Stimulated activated CD4-positive, alpha-beta T cell treated with anti-CD3 and anti-CD28 coated beads, Interleukin-15, amount 100 ng/mL, for 48 hours (primary cell): ENCODE data around the gene SLC1A4.
"Not testable (repeated sequence)": the region's sequence is repeated elsewhere in the genome, so short reads cannot be mapped to it uniquely, and the experiment has no call there.

ENCODE experiments used
- DNase-seq, 2 donors: peaks; one replicate each; pipeline ENCODE4 v3.0.0-alpha.2; 2020; ENCODE audit warnings: low read depth in 2 of 2

SLC1A4 gene

DNA sequence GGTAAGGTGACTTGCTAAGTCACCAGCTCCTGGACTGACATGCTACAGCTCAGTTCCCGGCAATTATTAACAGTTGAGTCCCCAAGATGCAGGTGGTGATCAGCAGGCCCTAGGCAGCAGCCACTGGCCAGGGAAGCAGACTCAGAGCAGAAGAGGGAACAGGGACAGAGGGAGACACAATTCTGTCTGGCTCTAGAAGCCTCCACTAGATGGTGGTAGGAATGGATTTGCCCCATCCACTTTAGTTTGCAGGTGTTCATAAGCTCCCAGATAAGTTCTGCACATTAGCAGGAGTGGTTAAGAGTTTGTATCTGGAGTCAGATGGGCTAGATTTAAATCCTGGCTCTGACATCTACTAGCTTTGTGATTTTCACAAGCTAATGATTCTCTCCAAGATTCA lies 25.5 kb upstream of the SLC1A4 start:
- DNase-seq = no peak

DNA sequence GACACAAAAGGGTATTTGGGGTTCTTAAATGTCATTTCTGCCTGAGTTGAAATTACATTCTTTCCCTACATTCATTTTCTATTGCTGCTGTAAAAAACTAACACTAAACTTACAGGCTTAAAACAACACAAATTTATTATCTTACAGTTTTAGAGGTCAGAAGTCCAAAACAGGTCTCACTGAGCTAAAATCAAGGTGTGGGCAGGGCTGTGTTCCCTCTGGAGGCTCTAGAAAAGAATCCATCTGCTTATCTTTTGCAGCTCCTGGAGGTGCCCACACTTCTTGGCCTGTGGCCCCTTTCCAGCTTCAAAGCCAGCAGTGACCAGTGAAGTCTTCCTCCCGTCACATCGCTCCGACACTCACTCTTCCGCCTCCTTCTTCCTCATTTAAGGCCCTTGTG lies 23.2 kb upstream of the SLC1A4 start:
- DNase-seq = no peak

- no peak for DNase-seq
These were observed 22.4 kb upstream of the SLC1A4 start for GRCh38 chr2:64966839-64967238.

- no peak for DNase-seq
These were observed 21.6 kb upstream of the SLC1A4 start for GRCh38 chr2:64967601-64968000.

DNA sequence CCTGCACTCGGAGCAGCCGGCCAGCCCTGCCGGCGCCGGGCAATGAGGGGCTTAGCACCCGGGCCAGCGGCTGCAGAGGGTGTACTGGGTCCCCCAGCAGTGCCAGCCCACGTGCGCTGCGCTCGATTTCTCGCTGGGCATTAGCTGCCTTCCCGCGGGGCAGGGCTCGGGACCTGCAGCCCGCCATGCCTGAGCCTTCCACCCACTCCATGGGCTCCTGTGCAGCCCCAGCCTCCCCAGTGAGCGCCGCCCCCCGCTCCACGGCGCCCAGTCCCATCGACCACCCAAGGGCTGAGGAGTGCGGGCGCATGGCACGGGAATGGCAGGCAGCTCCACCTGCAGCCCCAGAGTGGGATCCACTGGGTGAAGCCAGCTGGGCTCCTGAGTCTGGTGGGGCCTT lies 20.1 kb upstream of the SLC1A4 start:
- DNase-seq = not testable (repeated sequence)

- DNase-seq = no peak
These were observed 18.7 kb upstream of the SLC1A4 start for GRCh38 chr2:64970495-64970894.

GRCh38 chr2:64972426-64972825 lies 16.8 kb upstream of the SLC1A4 start:
- DNase-seq = no peak

GRCh38 chr2:64972876-64973275 lies 16.3 kb upstream of the SLC1A4 start:
- no peak for DNase-seq

DNA sequence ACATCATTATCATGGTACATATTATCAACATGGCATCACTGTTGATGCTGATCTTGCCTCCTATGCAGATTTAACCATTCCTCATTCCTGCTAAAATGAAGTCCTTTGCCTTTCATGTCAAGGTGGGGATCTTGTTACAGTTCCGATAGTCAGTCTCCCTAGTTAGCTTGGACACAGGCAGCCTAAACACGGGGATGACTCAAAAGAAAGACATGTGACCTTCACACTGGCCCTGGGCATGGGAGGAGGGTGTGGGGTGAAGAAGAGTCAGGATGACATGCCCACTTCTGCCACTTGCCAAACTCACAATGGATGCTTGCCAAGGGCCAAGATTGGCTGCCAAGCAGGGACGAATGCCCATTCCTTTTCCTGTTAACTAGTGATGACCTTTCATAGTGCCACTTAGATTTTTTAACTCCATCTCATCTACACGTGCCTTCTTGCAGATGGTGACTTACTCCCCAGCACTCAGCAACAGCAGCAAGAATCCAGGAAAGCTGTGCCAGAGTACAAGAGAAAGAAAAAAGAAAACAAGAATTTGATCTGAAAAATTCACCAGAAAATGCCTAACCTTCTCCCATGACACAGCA lies 13.9 kb upstream of the SLC1A4 start:
- DNase-seq = no peak

GRCh38 chr2:64976276-64976675 lies 12.9 kb upstream of the SLC1A4 start:
- DNase-seq = no peak

GRCh38 chr2:64978514-64979268 lies 10.5 kb upstream of the SLC1A4 start:
- DNase-seq = no peak

- DNase-seq = no peak
These were observed 9.5 kb upstream of the SLC1A4 start for GRCh38 chr2:64979744-64980143.

DNA sequence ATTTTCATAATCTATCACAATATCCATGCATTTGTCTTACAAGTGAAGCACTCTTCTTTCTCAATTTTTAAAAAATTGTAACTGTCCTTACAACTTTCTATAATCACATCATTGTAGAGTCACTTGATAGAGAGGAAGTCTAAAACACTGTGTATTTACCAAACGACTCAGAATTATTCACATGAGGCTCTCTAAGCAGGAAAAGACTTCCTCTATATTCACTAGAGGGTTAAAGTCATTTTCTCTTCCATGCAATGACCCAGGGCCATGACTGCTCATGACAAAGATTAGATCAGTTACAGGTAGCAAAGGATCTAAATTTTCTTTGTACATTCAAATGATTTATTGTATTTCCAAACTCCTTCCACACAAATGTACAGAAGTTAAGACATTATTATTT lies 9.0 kb upstream of the SLC1A4 start:
- DNase-seq = no peak

- no peak for DNase-seq
These were observed 6.8 kb upstream of the SLC1A4 start for GRCh38 chr2:64982311-64982857.

DNA sequence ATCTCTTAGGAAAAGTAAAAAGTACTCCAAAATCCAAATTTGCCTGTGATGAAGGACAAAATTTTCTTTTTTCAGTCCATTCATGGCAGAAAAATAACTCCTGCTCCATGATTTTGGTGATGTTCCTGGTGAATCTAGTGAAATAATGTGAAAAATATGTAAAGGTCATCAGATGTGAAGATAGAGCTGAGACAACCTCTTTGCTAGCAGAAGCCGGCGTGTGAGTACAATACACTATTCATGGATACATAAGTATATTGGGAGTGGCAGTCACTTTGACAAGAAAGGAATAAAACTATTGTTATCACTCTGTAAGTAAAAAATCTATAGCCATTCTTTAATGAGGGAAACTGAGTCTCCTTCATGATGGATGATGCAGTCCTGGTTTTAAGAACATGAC lies 6.3 kb upstream of the SLC1A4 start:
- no peak for DNase-seq

- no peak for DNase-seq
These were observed 3.8 kb upstream of the SLC1A4 start for GRCh38 chr2:64985447-64985846.

DNA sequence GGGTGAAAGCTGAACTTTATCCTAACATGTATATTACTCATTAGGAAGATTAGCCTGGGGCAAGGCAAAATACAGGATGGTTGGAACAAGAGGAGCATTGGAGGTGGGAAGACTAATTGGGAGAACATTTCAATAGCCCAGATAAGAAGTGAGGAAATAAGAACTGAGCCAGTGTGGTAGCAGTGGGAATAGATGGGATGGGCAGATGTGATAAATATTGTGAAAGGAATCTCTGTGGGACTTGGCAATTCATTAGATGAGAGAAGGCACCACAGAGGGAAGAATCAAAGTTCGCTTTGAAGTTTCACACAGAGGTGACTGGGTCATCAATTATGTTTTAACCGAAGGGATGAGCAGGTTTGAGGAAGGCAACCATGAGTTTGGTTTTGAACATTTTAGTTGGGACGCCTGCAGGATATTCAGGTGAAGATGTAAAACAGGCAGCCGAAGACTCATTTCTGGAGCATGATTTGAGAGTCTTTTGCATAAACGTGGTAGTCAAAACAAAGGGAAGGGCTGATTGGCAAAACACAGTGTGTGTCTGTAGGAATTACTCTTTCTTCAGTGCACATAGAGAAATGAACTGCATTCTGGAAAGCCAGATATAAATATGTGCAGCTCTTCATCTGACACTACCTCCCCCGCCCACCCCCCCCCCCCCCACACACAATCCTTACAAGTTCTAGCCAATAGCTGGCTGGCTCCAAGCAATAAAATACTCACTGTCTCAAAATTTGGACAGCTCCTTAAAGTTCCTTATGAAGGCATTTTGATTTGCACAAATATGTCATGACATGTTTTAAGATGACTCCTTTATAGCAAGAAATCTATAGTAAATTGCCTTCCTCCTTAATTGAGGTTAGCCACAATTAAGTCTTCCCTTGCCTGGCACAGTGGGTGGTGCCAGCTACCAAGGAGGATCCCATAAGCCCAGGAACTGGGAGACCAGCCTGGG lies 1.9 kb upstream of the SLC1A4 start:
- no peak for DNase-seq

GRCh38 chr2:64987956-64988419 lies 1.2 kb upstream of the SLC1A4 start:
- no peak for DNase-seq

GRCh38 chr2:64988420-64989125 lies 626 bp upstream of the SLC1A4 start:
- DNase-seq = peak; percentile 26 to 27

DNA sequence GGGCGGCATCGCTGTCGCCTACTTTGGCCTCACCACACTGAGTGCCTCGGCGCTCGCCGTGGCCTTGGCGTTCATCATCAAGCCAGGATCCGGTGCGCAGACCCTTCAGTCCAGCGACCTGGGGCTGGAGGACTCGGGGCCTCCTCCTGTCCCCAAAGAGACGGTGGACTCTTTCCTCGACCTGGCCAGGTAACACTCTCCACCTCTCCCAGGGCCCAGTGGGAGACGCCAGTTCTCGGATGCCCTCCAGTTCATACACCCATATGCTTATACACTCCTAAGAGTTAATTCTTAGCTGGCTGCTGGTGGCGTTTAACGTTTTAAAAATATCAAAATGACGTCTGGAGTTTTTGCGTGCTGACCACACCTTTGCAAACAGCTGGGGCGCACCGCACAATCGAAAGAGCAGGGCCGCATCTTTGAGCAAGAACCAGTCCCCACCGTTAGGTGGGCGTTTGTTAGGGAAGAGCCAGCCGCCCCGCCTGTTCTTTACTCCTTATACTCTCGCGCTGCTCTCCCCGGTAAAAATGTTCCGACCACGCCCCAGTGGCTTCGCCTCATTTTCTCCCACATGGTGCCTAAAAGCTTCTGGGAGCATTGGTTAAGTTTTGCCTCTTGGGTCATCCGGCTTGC lies 899 bp downstream of the SLC1A4 start:
- no peak for DNase-seq

GRCh38 chr2:64990876-64991275 lies 1.7 kb downstream of the SLC1A4 start:
- no peak for DNase-seq
